SHP77 (cell line): Measurements from ENCODE around the gene PHAX.
"Not testable (repeated sequence)": the region's sequence is repeated elsewhere in the genome, so short reads cannot be mapped to it uniquely, and the experiment has no call there.

Experiments
- DNase-seq, 2 experiments: peaks; one replicate each; lab custom pipeline; 2025; lab: John Stamatoyannopoulos, UW

PHAX gene

DNA sequence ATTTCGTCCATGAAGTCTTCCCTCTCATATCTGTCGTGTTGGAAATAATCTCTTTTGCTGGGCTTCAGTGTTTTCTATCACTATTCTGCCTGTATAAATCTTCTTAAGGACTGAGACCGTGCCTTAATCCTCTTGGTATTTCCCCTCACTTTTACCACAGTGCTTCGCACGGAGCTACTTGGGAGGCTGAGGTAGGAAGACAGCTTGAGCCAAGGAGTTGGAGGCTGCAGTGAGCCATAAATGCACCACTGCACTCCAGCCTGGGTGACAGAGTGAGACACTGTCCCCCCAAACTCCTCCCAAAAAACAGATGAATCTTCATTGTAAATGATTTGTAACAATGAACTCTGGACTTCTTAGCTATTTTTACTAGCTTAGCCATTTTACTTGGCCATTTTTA, 57.8 kb downstream of the PHAX start:
- DNase-seq, result no peak

GRCh38 chr5:126659805-126660482, 59.2 kb downstream of the PHAX start:
- no peak for DNase-seq

DNA sequence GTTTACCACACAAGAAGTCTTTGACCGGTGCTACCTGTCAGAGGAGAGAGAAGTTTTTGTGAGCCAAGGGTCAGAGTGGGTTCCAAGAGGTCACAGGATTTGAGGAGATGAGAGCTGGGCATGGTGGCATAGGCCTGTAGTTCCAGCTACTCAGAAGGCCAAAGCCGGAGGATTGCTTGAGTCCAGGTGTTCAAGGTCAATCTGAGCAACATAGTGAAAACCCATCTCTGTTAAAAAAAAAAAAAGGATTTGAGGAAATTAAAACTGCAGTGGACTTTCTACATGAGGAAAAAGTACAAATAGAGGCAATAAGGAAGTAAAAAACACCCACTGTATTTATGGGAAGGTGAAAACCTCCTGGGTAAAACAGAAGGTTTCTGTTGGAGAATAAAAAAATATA, 63.8 kb downstream of the PHAX start:
- no peak for DNase-seq

DNA sequence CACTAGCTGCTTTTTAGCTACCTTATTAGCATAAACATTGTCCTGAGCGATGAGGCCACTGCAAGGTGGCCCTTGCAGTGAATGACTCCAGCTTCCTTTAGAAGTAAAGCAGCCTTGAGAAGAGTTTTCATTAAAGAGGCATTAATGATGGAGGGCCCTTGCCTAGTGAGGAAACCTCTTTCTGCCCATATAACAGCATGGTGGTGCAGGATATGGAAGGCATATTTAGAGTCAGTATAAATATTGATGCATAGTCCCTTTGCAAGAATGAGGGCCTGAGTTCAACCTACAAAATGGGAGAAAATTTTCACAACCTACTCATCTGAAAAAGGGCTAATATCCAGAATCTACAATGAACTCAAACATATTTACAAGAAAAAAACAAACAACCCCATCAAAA, 69.4 kb downstream of the PHAX start:
- DNase-seq, result not testable (repeated sequence)

DNA sequence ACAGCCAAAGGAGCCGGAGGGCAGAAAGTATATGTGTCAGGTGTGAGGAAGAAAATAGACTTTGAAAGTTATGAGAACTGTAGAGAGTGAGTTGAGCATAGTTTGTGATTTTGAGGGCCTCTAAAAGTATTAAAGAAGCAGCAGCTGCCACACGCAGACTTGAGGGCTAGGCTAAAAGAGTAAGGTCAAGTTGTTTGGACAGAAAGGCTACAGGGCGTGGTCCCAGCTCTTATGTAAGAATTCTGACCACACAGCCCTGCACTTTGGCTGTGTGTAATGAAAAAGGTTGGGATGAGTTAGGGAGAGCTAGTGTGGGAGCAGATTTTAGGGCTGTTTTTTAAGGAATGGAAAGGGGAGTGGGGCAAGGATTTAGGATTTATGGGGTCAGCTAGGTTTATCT, 70.9 kb downstream of the PHAX start:
- DNase-seq, result not testable (repeated sequence)

GRCh38 chr5:126673477-126673876, 72.7 kb downstream of the PHAX start:
- DNase-seq, result no peak

- DNase-seq, result no peak
Observed at GRCh38 chr5:126674145-126674544, 73.4 kb downstream of the PHAX start.

DNA sequence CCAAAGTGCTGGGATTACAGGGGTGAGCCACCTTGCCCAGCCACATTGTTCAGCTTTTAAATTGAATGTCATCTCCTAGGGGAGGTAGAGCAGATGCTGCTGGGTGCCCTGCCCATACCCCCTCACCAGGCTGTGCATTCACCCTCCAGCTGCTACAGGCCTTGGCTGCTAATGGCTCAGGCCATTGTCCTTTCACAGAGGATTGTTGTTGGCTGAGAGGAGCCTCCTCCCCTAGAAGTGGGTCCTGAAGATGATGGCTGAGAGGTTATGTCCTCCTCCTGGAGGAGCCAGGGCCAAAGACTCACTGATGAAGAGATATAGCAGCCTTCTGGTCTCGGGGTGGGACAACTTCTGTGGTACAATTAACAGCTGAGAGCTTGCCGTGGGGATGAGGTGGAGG, 74.6 kb downstream of the PHAX start:
- no peak for DNase-seq

- peak; percentile 15 to 28 for DNase-seq
Observed at GRCh38 chr5:126676195-126676624, 75.5 kb downstream of the PHAX start.
